ENCODE measurements around the gene SEC14L1.

DNA sequence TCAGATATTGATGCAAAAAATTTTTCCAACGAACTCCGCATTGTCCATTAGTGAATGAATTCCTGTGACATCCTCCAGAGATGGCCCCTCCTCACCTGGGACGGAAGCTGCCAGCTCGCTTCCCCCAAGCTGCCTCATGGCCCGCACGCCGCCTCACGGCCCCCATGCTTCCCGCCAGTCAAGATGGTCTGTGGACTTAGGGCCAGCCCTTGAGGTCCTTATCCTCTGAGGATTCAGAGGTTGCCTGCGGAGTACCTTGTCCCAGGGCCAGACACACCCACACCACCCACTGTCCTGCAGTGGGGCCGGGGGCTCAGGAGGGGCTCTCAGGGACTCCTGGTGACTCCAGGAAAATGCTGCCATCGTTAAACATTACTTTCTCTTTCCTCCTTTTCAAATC lies 73.6 kb downstream of the SEC14L1 start:
- TF ChIP-seq, protein P1, sequence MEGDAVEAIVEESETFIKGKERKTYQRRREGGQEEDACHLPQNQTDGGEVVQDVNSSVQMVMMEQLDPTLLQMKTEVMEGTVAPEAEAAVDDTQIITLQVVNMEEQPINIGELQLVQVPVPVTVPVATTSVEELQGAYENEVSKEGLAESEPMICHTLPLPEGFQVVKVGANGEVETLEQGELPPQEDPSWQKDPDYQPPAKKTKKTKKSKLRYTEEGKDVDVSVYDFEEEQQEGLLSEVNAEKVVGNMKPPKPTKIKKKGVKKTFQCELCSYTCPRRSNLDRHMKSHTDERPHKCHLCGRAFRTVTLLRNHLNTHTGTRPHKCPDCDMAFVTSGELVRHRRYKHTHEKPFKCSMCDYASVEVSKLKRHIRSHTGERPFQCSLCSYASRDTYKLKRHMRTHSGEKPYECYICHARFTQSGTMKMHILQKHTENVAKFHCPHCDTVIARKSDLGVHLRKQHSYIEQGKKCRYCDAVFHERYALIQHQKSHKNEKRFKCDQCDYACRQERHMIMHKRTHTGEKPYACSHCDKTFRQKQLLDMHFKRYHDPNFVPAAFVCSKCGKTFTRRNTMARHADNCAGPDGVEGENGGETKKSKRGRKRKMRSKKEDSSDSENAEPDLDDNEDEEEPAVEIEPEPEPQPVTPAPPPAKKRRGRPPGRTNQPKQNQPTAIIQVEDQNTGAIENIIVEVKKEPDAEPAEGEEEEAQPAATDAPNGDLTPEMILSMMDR (tag by site-specific recombination; IDR thresholded peaks at IDR 0.05) = no peak
- TF ChIP-seq, protein P2, sequence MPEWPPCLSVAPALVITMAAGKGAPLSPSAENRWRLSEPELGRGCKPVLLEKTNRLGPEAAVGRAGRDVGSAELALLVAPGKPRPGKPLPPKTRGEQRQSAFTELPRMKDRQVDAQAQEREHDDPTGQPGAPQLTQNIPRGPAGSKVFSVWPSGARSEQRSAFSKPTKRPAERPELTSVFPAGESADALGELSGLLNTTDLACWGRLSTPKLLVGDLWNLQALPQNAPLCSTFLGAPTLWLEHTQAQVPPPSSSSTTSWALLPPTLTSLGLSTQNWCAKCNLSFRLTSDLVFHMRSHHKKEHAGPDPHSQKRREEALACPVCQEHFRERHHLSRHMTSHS (tag by site-specific recombination; IDR thresholded peaks at IDR 0.05) = no peak
- no peak for TF ChIP-seq HOXA7 (CRISPR knock-in tag; IDR thresholded peaks at IDR 0.05; ENCODE audit: borderline replicate concordance)
- TF ChIP-seq, protein P3, sequence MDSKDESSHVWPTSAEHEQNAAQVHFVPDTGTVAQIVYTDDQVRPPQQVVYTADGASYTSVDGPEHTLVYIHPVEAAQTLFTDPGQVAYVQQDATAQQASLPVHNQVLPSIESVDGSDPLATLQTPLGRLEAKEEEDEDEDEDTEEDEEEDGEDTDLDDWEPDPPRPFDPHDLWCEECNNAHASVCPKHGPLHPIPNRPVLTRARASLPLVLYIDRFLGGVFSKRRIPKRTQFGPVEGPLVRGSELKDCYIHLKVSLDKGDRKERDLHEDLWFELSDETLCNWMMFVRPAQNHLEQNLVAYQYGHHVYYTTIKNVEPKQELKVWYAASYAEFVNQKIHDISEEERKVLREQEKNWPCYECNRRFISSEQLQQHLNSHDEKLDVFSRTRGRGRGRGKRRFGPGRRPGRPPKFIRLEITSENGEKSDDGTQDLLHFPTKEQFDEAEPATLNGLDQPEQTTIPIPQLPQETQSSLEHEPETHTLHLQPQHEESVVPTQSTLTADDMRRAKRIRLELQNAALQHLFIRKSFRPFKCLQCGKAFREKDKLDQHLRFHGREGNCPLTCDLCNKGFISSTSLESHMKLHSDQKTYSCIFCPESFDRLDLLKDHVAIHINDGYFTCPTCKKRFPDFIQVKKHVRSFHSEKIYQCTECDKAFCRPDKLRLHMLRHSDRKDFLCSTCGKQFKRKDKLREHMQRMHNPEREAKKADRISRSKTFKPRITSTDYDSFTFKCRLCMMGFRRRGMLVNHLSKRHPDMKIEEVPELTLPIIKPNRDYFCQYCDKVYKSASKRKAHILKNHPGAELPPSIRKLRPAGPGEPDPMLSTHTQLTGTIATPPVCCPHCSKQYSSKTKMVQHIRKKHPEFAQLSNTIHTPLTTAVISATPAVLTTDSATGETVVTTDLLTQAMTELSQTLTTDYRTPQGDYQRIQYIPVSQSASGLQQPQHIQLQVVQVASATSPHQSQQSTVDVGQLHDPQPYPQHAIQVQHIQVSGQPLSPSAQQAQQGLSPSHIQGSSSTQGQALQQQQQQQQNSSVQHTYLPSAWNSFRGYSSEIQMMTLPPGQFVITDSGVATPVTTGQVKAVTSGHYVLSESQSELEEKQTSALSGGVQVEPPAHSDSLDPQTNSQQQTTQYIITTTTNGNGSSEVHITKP (tag by site-specific recombination; IDR thresholded peaks at IDR 0.05) = no peak
- TF ChIP-seq GLI2 (tag by site-specific recombination; IDR thresholded peaks at IDR 0.05; ENCODE audit: borderline replicate concordance, low read depth) = no peak
- TF ChIP-seq ZNF138 (tag by site-specific recombination; IDR thresholded peaks at IDR 0.05; ENCODE audit: borderline replicate concordance) = no peak
- no peak for TF ChIP-seq ZNF529 (tag by site-specific recombination; IDR thresholded peaks at IDR 0.05; ENCODE audit: insufficient replicate concordance)
- TF ChIP-seq MZF1 (tag by site-specific recombination; IDR thresholded peaks at IDR 0.05; ENCODE audit: borderline replicate concordance) = no peak
- no peak for TF ChIP-seq ZNF274 (IDR thresholded peaks at IDR 0.05; ENCODE audit: low read length)
- TF ChIP-seq ZNF274 (tag by site-specific recombination; IDR thresholded peaks at IDR 0.05; ENCODE audit: borderline replicate concordance) = no peak
- no peak for TF ChIP-seq ZNF785 (tag by site-specific recombination; IDR thresholded peaks at IDR 0.05)
- no peak for TF ChIP-seq ZNF639 (tag by site-specific recombination; IDR thresholded peaks at IDR 0.05)
